IPS-18a (cell line): ENCODE data around the gene SLC15A1.

ENCODE experiments used
- H3K27ac ChIP-seq: one replicate; pipeline ENCODE4 v1.5.1; 2013; ENCODE audit warnings: low read length
- H3K27me3 ChIP-seq: one replicate; pipeline ENCODE4 v1.6.1; 2013; ENCODE audit warnings: mild to moderate bottlenecking, low read length; ENCODE audit not compliant: control insufficient read depth, insufficient read depth
- H3K36me3 ChIP-seq: one replicate; pipeline ENCODE4 v1.6.1; 2013; ENCODE audit warnings: low read depth, low read length; ENCODE audit not compliant: control insufficient read depth
- H3K4me1 ChIP-seq: one replicate; pipeline ENCODE4 v1.6.1; 2013; ENCODE audit warnings: low read depth, low read length; ENCODE audit not compliant: control insufficient read depth
- H3K4me3 ChIP-seq: one replicate; pipeline ENCODE4 v1.5.1; 2013; ENCODE audit warnings: low read length
- H3K9ac ChIP-seq: one replicate; pipeline ENCODE4 v1.6.1; 2013; ENCODE audit warnings: mild to moderate bottlenecking, low read length, moderate library complexity
- H3K9me3 ChIP-seq: one replicate; pipeline ENCODE4 v1.6.1; 2013; ENCODE audit warnings: low read depth, low read length; ENCODE audit not compliant: control insufficient read depth

Gene SLC15A1

DNA sequence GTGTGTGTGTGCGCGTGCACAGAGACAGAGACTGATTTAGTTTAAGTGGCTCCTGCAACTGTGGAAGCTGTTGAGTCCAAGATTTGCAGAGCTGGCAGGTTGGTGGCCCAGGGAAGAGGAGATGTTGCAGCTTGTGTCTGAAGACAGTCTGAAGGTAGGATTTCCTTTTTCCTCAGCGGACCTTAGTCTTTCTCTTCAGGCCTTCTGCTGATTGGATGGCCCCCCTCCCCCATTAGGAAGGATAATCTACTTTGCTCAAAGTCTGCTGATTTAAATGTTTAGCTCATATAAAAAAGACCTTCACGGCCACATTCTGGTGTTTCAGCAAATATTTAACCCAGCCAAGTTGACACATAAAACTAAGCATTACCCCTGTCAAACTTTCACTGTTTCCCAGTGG is 84.3 kb downstream of the SLC15A1 start:
- H3K27me3 ChIP-seq = no peaks in the 10 kb centered on the region

DNA sequence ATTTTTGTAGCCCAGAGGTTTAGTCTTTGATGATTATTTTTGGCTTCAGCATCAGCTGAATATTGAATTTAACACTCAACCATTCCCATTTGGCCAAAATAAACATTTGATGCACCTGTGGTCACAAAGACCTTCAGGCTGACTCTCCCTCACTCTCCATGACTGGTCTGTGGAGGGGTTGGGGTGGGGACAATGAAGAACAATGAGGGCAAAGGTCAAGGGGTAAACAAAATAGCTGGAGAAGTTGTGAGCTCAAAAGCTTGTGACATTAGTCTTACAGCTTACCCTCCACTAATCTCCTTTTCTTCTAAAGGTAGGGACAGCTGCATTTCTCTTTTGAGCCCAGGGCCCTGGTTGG is 86.9 kb downstream of the SLC15A1 start:
- H3K4me1 ChIP-seq = no peaks in the 10 kb centered on the region
- no peak overlapping the region for H3K27ac ChIP-seq
- H3K36me3 ChIP-seq = no peaks in the 10 kb centered on the region

More for the DNA sequence above, 84.3 kb downstream of the SLC15A1 start:
- Histone ChIP-seq H3K4me3 (no peak overlapping the region), H3K9ac (no peak overlapping the region), H3K36me3 (no peaks in the 10 kb centered on the region), H3K27ac (no peak overlapping the region), H3K9me3 (no peaks in the 10 kb centered on the region), H3K4me1 (peaks cover under 1% of the 10 kb centered on the region)

DNA sequence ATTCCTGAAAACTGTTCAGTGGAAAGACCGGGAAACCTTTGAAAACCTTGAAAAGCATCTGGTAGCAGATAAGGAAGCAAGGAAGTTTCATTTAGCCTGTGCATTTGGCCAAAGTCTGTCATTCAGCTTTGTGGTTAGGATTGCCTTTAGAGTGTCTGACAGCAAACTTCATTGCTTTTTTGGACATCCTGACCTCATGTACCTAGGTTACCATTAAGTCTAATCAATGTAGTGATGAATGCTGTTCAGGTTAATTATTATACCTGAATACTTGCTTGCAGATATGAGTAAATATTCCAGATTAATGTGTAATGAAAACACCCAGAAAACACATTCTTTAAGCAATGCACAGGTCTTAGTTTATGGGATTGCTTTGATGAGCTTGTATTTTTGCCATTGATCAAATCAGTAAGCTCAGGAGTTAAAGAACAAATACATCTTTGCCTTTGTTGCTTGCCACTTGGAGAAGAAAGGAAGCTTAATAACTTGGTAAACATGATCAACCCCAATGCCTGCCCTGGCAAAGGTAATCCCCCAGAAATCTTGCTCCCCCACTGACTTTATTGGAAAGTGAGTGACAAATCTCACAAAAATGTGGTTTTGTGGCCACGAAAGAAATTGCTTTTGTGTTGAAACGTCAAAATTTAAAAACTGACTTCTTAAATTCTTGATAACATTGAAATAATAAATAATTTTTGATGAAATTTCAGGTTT is 87.4 kb downstream of the SLC15A1 start:
- Histone ChIP-seq H3K4me3 (no peak overlapping the region), H3K27me3 (no peaks in the 10 kb centered on the region), H3K9ac (no peak overlapping the region), H3K4me1 (no peaks in the 10 kb centered on the region), H3K27ac (no peak overlapping the region), H3K36me3 (no peaks in the 10 kb centered on the region), H3K9me3 (no peaks in the 10 kb centered on the region)

More for the DNA sequence above, 86.9 kb downstream of the SLC15A1 start:
- Histone ChIP-seq H3K9me3 (no peaks in the 10 kb centered on the region), H3K4me3 (no peak overlapping the region), H3K27me3 (no peaks in the 10 kb centered on the region), H3K9ac (no peak overlapping the region)

DNA sequence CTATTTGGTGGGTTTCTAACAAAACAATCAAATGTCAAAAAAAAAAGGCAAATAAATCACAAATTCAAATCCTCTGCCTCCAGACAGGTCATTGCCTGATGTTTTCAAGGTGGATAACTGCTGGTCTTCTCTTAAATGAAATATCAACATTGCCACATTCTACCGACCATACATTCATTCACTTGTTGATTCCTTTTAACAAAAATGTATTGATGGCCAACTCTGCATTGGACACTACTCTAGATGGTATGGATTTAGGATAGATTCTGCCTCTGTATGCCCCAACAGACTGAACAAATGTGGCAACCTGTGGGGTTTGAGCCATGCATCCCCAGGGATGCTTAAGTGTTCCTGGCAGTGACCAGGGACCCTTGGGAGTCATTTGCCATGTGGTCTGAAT is 88.0 kb downstream of the SLC15A1 start:
- Histone ChIP-seq H3K4me3 (no peak overlapping the region), H3K27ac (no peak overlapping the region), H3K36me3 (no peaks in the 10 kb centered on the region), H3K4me1 (no peaks in the 10 kb centered on the region), H3K27me3 (no peaks in the 10 kb centered on the region), H3K9me3 (no peaks in the 10 kb centered on the region), H3K9ac (no peak overlapping the region)

DNA sequence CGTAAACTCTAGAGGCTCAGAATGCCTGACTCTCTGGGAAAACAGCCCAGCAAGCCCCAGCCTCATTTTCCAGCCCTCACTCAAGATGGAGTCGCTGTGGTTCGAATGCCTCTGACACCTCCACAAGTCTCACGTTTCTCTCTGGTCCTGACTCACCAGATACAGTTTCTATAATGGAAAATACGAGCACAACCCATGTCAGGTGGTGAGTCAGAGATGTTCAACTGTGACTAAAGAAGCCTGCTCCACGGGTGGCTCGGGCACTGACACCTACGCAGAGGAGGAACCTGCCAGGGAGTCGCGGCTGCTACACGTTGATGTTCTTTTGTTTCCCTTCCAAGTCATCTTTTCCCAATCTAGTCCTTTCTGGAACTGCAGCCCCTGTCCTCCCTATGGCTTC is 88.4 kb downstream of the SLC15A1 start:
- H3K36me3 ChIP-seq = no peaks in the 10 kb centered on the region
- H3K4me3 ChIP-seq = no peak overlapping the region
- H3K27ac ChIP-seq = no peak overlapping the region
- no peak overlapping the region for H3K9ac ChIP-seq
- no peaks in the 10 kb centered on the region for H3K27me3 ChIP-seq
- no peaks in the 10 kb centered on the region for H3K4me1 ChIP-seq
- no peaks in the 10 kb centered on the region for H3K9me3 ChIP-seq

DNA sequence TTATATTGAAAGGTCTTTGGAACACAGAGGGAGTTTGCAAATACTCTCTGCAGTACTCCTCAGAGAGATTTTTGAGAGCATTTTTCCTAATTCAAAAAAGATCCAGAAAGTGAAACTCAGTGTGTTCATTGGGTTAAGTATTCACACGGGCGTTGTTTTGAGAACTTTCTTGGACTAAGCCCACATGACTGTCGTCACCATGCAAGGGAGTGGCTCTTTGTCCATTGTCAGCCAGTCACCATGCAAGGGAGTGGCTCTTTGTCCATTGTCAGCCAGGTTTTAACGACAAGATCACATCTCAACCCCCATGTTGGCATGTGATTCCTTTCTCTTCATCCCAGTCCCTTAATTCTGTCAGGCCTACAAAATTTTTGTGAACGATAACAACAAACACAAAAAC is 94.3 kb downstream of the SLC15A1 start:
- no peaks in the 10 kb centered on the region for H3K4me1 ChIP-seq
- H3K4me3 ChIP-seq = no peak overlapping the region
- H3K36me3 ChIP-seq = no peaks in the 10 kb centered on the region
- no peaks in the 10 kb centered on the region for H3K9me3 ChIP-seq
- no peak overlapping the region for H3K9ac ChIP-seq
- H3K27ac ChIP-seq = no peak overlapping the region
- no peaks in the 10 kb centered on the region for H3K27me3 ChIP-seq

DNA sequence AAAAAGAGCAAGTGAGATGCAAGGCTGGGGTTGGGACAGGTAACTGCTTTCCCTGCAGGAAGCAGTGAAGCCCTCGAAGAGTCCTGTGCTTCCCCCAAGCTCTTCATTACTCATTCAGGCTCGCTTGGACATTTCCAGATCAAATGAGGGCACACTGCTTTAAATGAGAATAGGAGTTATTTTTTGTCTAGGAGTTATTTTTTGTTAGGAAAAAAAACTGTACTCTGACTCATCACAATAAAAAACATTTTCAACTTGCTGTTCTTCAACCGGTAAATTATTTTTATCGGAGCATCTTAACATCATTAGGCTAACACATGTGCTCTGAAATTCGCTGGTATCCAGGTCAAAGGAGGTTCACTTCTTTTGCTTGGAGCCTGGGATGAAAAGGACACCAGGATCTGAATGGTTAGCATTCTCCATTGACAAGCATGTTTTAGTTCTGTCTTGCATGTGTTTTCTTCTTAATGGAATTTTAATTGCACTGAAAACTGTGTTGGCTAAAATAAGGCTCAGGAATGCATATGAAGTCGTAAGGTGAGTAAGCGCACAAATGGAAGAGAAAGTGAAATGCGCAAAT is 94.9 kb downstream of the SLC15A1 start:
- Histone ChIP-seq H3K27ac (no peak overlapping the region), H3K9ac (no peak overlapping the region), H3K36me3 (no peaks in the 10 kb centered on the region), H3K27me3 (no peaks in the 10 kb centered on the region), H3K9me3 (no peaks in the 10 kb centered on the region), H3K4me1 (no peaks in the 10 kb centered on the region), H3K4me3 (no peak overlapping the region)

DNA sequence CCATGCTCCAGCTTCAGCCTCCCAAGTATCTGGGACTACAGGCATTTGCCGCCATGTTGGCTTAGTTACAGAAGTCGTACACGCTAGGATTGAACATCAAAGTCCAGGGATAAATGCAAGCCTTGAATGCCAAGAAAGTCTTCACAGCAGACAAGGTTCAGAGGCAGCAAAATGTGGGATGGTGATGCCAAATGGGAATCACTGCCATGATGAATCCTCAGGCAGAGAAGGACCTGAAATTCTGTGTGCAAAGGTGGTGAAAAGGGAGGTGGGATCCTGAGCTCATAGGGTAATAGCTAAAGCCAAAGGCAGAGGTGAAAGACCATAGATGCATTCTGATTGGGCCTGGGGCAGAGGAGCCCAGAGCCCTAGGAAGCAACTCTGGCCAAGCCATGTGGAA is 96.2 kb downstream of the SLC15A1 start:
- Histone ChIP-seq H3K4me1 (no peaks in the 10 kb centered on the region), H3K9ac (no peak overlapping the region), H3K4me3 (no peak overlapping the region), H3K9me3 (no peaks in the 10 kb centered on the region), H3K27me3 (no peaks in the 10 kb centered on the region), H3K27ac (no peak overlapping the region), H3K36me3 (no peaks in the 10 kb centered on the region)

DNA sequence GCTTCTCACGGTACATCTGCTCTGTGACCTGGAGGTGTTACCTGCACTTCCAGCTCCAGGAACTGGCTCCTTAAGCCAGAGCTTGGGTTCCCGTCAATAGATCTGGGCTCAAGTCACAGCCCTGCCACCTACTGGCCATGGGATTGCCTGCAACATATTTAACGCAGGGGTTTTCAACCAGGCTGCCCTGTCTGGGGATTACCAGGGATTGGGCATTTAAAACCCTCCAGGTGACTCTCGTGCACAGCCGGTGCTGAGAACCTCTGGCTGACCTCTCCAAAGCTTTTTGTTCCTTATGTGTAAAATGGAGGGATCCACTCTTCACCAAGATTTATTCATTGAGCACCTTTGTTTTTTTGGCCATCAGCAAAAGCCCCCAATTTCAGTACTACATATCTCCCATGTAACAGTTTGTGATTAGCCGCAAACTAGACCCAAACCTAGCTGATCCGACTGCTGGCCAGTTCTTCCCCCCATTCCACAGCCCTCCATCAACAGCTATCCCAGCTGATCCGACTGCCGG is 98.9 kb downstream of the SLC15A1 start:
- no peak overlapping the region for H3K27ac ChIP-seq
- H3K4me3 ChIP-seq = no peak overlapping the region
- no peak overlapping the region for H3K9ac ChIP-seq
- no peaks in the 10 kb centered on the region for H3K27me3 ChIP-seq
- no peaks in the 10 kb centered on the region for H3K9me3 ChIP-seq
- no peaks in the 10 kb centered on the region for H3K4me1 ChIP-seq
- H3K36me3 ChIP-seq = no peaks in the 10 kb centered on the region

DNA sequence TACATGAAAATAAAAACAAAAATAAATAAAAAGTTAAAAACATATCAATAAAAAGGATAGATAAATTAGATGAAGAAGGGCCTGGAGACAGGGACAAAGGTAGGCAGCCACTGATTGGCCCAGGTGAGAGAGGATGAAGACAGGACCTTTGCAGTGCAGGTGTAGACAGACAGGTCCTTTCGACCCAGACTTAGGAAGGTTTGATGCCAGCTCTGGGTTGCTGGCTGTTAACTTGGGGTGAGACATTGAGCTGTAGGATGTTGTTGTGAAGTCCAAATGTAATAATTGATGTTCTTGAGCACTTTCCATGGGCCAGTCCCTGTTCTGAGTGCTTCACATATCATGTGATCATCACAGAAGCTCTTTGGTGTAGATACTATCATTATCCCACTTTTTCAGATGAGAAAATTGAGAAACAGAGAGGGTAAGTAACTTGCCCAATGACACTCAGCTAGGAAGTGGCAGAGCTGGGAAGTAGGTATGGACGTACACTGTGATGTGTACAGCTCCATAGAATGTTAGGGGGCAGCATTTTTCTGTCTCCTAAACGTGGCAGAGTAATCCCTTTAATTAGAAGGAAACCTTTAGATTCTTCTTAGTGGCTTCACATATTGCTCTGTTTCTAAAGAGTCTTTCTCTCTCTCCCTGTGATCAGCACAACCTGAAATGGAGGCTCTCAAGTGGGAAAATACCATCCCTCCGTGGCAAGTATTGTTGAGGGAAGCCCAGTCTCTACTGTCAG is 99.6 kb downstream of the SLC15A1 start:
- Histone ChIP-seq H3K27ac (no peak overlapping the region), H3K4me3 (no peak overlapping the region), H3K27me3 (no peaks in the 10 kb centered on the region), H3K4me1 (no peaks in the 10 kb centered on the region), H3K36me3 (no peaks in the 10 kb centered on the region), H3K9me3 (no peaks in the 10 kb centered on the region), H3K9ac (no peak overlapping the region)

DNA sequence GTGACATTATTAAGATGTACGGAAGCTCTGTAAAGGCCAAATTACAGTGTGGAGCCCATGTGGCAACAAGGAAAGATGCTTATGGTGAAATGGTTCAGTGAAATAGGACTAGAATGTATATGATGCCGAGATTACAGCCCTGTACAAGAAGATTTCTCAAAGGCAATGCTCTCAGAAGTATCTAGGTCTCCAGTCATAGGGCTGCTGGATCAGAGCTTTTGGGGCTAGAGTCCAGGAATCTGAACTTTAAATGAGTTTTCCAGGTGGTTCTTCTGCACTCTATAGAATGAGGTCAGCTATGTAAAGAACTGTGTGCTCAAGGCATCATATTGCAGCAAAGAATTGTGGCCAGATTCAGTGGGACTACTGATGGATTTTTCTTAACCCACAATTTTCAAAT is 100.2 kb downstream of the SLC15A1 start:
- Histone ChIP-seq H3K36me3 (no peaks in the 10 kb centered on the region), H3K4me3 (no peak overlapping the region), H3K9me3 (no peaks in the 10 kb centered on the region), H3K4me1 (no peaks in the 10 kb centered on the region), H3K9ac (no peak overlapping the region), H3K27ac (no peak overlapping the region), H3K27me3 (no peaks in the 10 kb centered on the region)
